GM10266 (cell line): Measurements from ENCODE around the gene CTNS.
A peak's percentile ranks its signal among the peaks of the same experiment; 100 is the strongest.
"Not testable (repeated sequence)": the region's sequence is repeated elsewhere in the genome, so short reads cannot be mapped to it uniquely, and the experiment has no call there.

Source experiments
- DNase-seq: peaks from one replicate; pipeline ENCODE4 v3.0.0; 2012; ENCODE audit errors: extremely low spot score
- CTCF ChIP-seq: IDR thresholded peaks from 2 replicates; pipeline ENCODE4 v1.5.1; 2012; ENCODE audit warnings: mild to moderate bottlenecking, low read depth; ENCODE audit not compliant: control insufficient read depth, insufficient read depth; ENCODE audit errors: missing control alignments

The CTNS gene

GRCh38 chr17:3704931-3705717 is 68.6 kb downstream of the CTNS start:
- TF ChIP-seq CTCF, result no peak
- DNase-seq, result no peak

GRCh38 chr17:3705718-3705984 is 69.1 kb downstream of the CTNS start:
- DNase-seq, result not testable (repeated sequence)

GRCh38 chr17:3708366-3708765 is 71.8 kb downstream of the CTNS start:
- no peak for TF ChIP-seq CTCF
- DNase-seq, result no peak

- peak; percentile 82 for DNase-seq
Measured at GRCh38 chr17:3710951-3711383, 74.4 kb downstream of the CTNS start.

More at GRCh38 chr17:3710951-3711383, 74.4 kb downstream of the CTNS start:
- TF ChIP-seq CTCF, result no peak
